Fibroblast of lung (primary cell): ENCODE results near the gene SEC14L1. TPM values are rescaled to one million over a fixed set of nuclear protein-coding genes. Genes with fewer than 3 reads are reported as not detected.
A peak's percentile ranks its signal among the peaks of the same experiment; 100 is the strongest.

Experiments
- DNase-seq, 2 donors: peaks; one replicate each; pipeline versions ENCODE4 v3.0.0 to v3.0.0-alpha.2; 2010; ENCODE audit warnings: low read depth in 2 of 2
- H2AFZ ChIP-seq: 2 replicates; pipeline ENCODE4 v1.5.1; 2012; ENCODE audit warnings: low read length, control low read depth, inconsistent platforms
- H3K27ac ChIP-seq: 2 replicates; pipeline ENCODE4 v1.5.1; 2011; ENCODE audit warnings: low read length, control low read depth; ENCODE audit not compliant: insufficient read depth
- H3K27me3 ChIP-seq: 2 replicates; pipeline ENCODE4 v1.5.1; 2011; ENCODE audit warnings: mild to moderate bottlenecking, low read length; ENCODE audit not compliant: control insufficient read depth, insufficient read depth
- H3K36me3 ChIP-seq: 2 replicates; pipeline ENCODE4 v1.5.1; 2011; ENCODE audit warnings: low read length; ENCODE audit not compliant: control insufficient read depth, insufficient read depth
- H3K4me1 ChIP-seq: 2 replicates; pipeline ENCODE4 v1.5.1; 2011; ENCODE audit warnings: low read length; ENCODE audit not compliant: control insufficient read depth, insufficient read depth; ENCODE audit errors: extremely low read depth
- H3K4me2 ChIP-seq: 2 replicates; pipeline ENCODE4 v1.5.1; 2011; ENCODE audit warnings: low read length, control low read depth; ENCODE audit not compliant: insufficient read depth; ENCODE audit errors: extremely low read depth
- H3K4me3 ChIP-seq, 4 experiments: fragments of 200-600 bp in 1 of 4; sonication (generic) in 1 of 4; replicated peaks in 1 of 4; 2 replicates each; pipeline ENCODE4 v1.5.1; 2011 to 2016; ENCODE audit warnings: low read length in 4 of 4, low read depth in 3 of 4, mild to moderate bottlenecking in 3 of 4, control low read depth in 2 of 4, inconsistent platforms in 1 of 4, mixed read lengths in 1 of 4; ENCODE audit not compliant: insufficient read depth in 1 of 4; ENCODE audit errors: control extremely low read depth in 1 of 4
- H3K79me2 ChIP-seq: 2 replicates; pipeline ENCODE4 v1.5.1; 2012; ENCODE audit warnings: mild to moderate bottlenecking, low read length, inconsistent platforms; ENCODE audit not compliant: control insufficient read depth, insufficient read depth
- H3K9ac ChIP-seq: 2 replicates; pipeline ENCODE4 v1.5.1; 2011; ENCODE audit warnings: mild to moderate bottlenecking, low read length, control low read depth; ENCODE audit not compliant: insufficient read depth
- H3K9me3 ChIP-seq: 2 replicates; pipeline ENCODE4 v1.5.1; 2012; ENCODE audit warnings: low read depth, low read length; ENCODE audit not compliant: control insufficient read depth, insufficient read depth
- H4K20me1 ChIP-seq: 2 replicates; pipeline ENCODE4 v1.5.1; 2011; ENCODE audit warnings: low read length; ENCODE audit not compliant: control insufficient read depth, insufficient read depth; ENCODE audit errors: extremely low read depth
- EZH2 ChIP-seq: IDR thresholded peaks from 2 replicates; pipeline ENCODE4 v1.5.1; 2012; ENCODE audit warnings: low read length, control low read depth, mild to moderate bottlenecking; ENCODE audit errors: missing control alignments
- polyA plus RNA-seq, 2 donors: library from polyadenylated mRNA; depleted of rRNA in 1 of 2; stranded (reverse) in 1 of 2; unstranded in 1 of 2; fragments of >200 nt; gene quantifications; 2 replicates each; pipeline ENCODE4 v1.2.1, GENCODE V29; 2011 to 2012; ENCODE audit warnings: missing spikeins in 1 of 2
- total RNA-seq: library from RNA; depleted of rRNA; stranded (reverse); fragments of >200 nt; gene quantifications from 2 replicates; pipeline ENCODE4 v1.2.1, GENCODE V29; 2014
- TF ChIP-seq, protein P1 (sequence below), 2 donors: IDR thresholded peaks in 1 of 2; conservative IDR thresholded peaks in 1 of 2; 1 replicate in 1 of 2; 2 replicates in 1 of 2; pipeline ENCODE4 v1.5.1; 2011 to 2012; ENCODE audit warnings: low read length in 2 of 2, control low read depth in 1 of 2, inconsistent platforms in 1 of 2, low read depth in 1 of 2, mild to moderate bottlenecking in 1 of 2

The SEC14L1 gene
- total and polyA plus RNA-seq, 2 donors (not counting 1 experiment from before 2014, with no cell fraction given) = 21.1 to 32.9 TPM

GRCh38 chr17:77196251-77196650, 55.5 kb downstream of the SEC14L1 start:
- TF ChIP-seq, protein P1, sequence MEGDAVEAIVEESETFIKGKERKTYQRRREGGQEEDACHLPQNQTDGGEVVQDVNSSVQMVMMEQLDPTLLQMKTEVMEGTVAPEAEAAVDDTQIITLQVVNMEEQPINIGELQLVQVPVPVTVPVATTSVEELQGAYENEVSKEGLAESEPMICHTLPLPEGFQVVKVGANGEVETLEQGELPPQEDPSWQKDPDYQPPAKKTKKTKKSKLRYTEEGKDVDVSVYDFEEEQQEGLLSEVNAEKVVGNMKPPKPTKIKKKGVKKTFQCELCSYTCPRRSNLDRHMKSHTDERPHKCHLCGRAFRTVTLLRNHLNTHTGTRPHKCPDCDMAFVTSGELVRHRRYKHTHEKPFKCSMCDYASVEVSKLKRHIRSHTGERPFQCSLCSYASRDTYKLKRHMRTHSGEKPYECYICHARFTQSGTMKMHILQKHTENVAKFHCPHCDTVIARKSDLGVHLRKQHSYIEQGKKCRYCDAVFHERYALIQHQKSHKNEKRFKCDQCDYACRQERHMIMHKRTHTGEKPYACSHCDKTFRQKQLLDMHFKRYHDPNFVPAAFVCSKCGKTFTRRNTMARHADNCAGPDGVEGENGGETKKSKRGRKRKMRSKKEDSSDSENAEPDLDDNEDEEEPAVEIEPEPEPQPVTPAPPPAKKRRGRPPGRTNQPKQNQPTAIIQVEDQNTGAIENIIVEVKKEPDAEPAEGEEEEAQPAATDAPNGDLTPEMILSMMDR (conservative IDR thresholded peaks at IDR 0.05 in 1 of 2, IDR thresholded peaks at IDR 0.05 in 1 of 2; ENCODE audit: low read depth in 1 of 2, low read length in 2 of 2) = no peak
- no peak for TF ChIP-seq EZH2
- Histone ChIP-seq H3K27me3 (no peaks in the 10 kb centered on the region), H3K36me3 (peaks cover 12% of the 10 kb centered on the region), H3K4me2 (no peak overlapping the region), H3K27ac (no peak overlapping the region), H2AFZ (no peak overlapping the region), H3K4me1 (no peaks in the 10 kb centered on the region), H3K9ac (no peak overlapping the region), H3K9me3 (no peaks in the 10 kb centered on the region), H4K20me1 (no peaks in the 10 kb centered on the region), H3K4me3 (no peak overlapping the region), H3K79me2 (no peaks in the 10 kb centered on the region)
- DNase-seq = peak in 1 of 2 donors; percentile 70

DNA sequence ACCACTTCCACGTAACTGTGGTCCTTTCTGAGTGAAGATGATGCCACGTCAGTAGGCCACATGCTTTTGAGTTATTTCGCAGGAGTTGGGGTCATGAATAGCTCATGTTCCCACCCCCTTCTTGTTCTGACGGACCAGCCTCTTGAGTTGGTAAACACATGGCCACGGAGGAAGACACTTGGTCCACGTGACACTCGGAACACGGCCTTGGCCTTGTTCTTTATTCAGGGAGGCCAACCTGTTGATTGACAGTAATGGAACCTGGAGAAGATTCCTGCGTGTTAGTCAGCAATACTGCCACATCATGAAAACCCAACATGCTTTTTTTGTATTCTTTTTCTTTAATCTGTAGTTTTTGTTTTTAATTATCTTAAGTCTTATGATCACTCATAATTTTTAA, 56.3 kb downstream of the SEC14L1 start:
- Histone ChIP-seq H3K9ac (no peak overlapping the region), H3K27me3 (no peaks in the 10 kb centered on the region), H3K4me2 (no peak overlapping the region), H4K20me1 (no peaks in the 10 kb centered on the region), H2AFZ (no peak overlapping the region), H3K36me3 (peaks cover 16% of the 10 kb centered on the region), H3K4me1 (no peaks in the 10 kb centered on the region), H3K79me2 (no peaks in the 10 kb centered on the region), H3K9me3 (no peaks in the 10 kb centered on the region), H3K27ac (no peak overlapping the region), H3K4me3 (no peak overlapping the region)
- DNase-seq = no peak
- TF ChIP-seq, protein P1 (conservative IDR thresholded peaks at IDR 0.05 in 1 of 2, IDR thresholded peaks at IDR 0.05 in 1 of 2; ENCODE audit: low read depth in 1 of 2, low read length in 2 of 2) = no peak
- no peak for TF ChIP-seq EZH2

DNA sequence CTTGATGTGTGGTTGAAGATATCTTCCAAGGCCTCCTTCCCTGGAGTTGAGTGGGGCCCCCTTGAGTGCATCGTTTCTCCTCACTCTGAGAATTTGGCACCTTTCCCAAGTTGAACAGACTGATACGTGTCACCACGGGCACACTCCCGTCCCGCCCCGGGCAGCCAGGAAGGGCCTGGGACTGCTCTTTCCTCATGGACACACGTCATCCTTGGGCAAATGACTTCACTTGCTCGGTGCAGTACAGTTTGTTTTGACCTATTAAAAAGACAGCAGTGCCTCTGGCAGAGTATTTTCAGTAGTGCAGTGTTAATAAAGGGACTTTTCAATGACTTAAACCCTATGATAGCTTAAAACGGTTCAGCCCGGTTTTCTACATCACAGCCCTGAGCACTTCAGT, 59.9 kb downstream of the SEC14L1 start:
- Histone ChIP-seq H3K4me1 (no peaks in the 10 kb centered on the region), H4K20me1 (no peaks in the 10 kb centered on the region), H3K4me2 (no peak overlapping the region), H3K27me3 (no peaks in the 10 kb centered on the region), H3K27ac (no peak overlapping the region), H3K9me3 (no peaks in the 10 kb centered on the region), H3K4me3 (no peak overlapping the region), H2AFZ (no peak overlapping the region), H3K9ac (no peak overlapping the region), H3K79me2 (no peaks in the 10 kb centered on the region), H3K36me3 (peaks cover 20% of the 10 kb centered on the region)
- DNase-seq = peak in 1 of 2 donors; percentile 17
- no peak for TF ChIP-seq EZH2
- TF ChIP-seq, protein P1 (conservative IDR thresholded peaks at IDR 0.05 in 1 of 2, IDR thresholded peaks at IDR 0.05 in 1 of 2; ENCODE audit: low read depth in 1 of 2, low read length in 2 of 2) = no peak
